Activated CD4-positive, alpha-beta T cell treated with anti-CD3 and anti-CD28 coated beads, Interleukin-2, amount 50 U/mL, for 24 hours (primary cell): Measurements from ENCODE around the gene SAMHD1.
"Not testable (repeated sequence)": the region's sequence is repeated elsewhere in the genome, so short reads cannot be mapped to it uniquely, and the experiment has no call there.

Experiments used
- DNase-seq, 2 donors: peaks; one replicate each; pipeline ENCODE4 v3.0.0-alpha.2; 2020; ENCODE audit warnings: low read depth in 1 of 2, low spot score in 1 of 2

Gene SAMHD1

GRCh38 chr20:36855241-36855657 is 96.3 kb downstream of the SAMHD1 start:
- DNase-seq = no peak

GRCh38 chr20:36854348-36855240 is 96.9 kb downstream of the SAMHD1 start:
- DNase-seq = no peak

GRCh38 chr20:36852187-36852586 is 99.3 kb downstream of the SAMHD1 start:
- no peak for DNase-seq

- DNase-seq = no peak
Measured at GRCh38 chr20:36851490-36851889, 100.0 kb downstream of the SAMHD1 start.

- no peak for DNase-seq
Measured at GRCh38 chr20:36850759-36851158, 100.7 kb downstream of the SAMHD1 start.

GRCh38 chr20:36849333-36850065 is 102.0 kb downstream of the SAMHD1 start:
- no peak for DNase-seq

GRCh38 chr20:36848677-36849076 is 102.8 kb downstream of the SAMHD1 start:
- no peak for DNase-seq

GRCh38 chr20:36848078-36848660 is 103.3 kb downstream of the SAMHD1 start:
- no peak for DNase-seq

GRCh38 chr20:36847710-36848040 is 103.8 kb downstream of the SAMHD1 start:
- DNase-seq = no peak

GRCh38 chr20:36847009-36847709 is 104.3 kb downstream of the SAMHD1 start:
- no peak for DNase-seq

- no peak for DNase-seq
Measured at GRCh38 chr20:36845288-36845971, 106.1 kb downstream of the SAMHD1 start.

- not testable (repeated sequence) for DNase-seq
Measured at GRCh38 chr20:36841030-36841429, 110.5 kb downstream of the SAMHD1 start.
